IMR-90 (cell line): Measurements from ENCODE around the gene ZNF692. TPM values are rescaled to one million over a fixed set of nuclear protein-coding genes. Genes with fewer than 3 reads are reported as not detected.
A peak's percentile ranks its signal among the peaks of the same experiment; 100 is the strongest.

Experiments
- ATAC-seq: fragments of 200-7000 bp; cut with Tn5 transposase; 2 replicates; pipeline ENCODE4 v1.9.1; 2020; ENCODE audit warnings: low read depth, mild to moderate bottlenecking, moderate library complexity
- BruUV-seq: library from RNA; stranded (reverse); fragments of 400-500 nt; replicated peaks from 2 replicates; lab custom pipeline; 2021; lab: Mats Ljungman, UMichigan
- CTCF ChIA-PET: fragments of 300-600 bp; formaldehyde crosslinking; extraction: SDS; loops from one replicate; lab custom pipeline; 2021; ENCODE audit warnings: antibody characterized with exemption; lab: Yijun Ruan, JAX
- POLR2A ChIA-PET: fragments of 300-600 bp; sonication (Branson Sonifier 250); formaldehyde crosslinking; loops from one replicate; lab custom pipeline; 2022; ENCODE audit warnings: antibody characterized with exemption; ENCODE audit not compliant: unreplicated experiment; lab: Charles Lee
- DNase-seq: peaks from one replicate; pipeline ENCODE4 v3.0.0; 2013
- H2AFZ ChIP-seq: replicated peaks from 2 replicates; pipeline ENCODE3; 2013; ENCODE audit warnings: low read length, mild to moderate bottlenecking; ENCODE audit not compliant: poor library complexity
- H2AK5ac ChIP-seq: 2 replicates; pipeline ENCODE4 v1.6.1; 2013; ENCODE audit warnings: low read depth, low read length, inconsistent platforms
- H2AK9ac ChIP-seq: replicated peaks from 2 replicates; pipeline ENCODE3; 2013; ENCODE audit warnings: mild to moderate bottlenecking, low read depth, low read length, moderate library complexity; ENCODE audit not compliant: poor library complexity
- H2BK120ac ChIP-seq: 2 replicates; pipeline ENCODE4 v1.6.1; 2013; ENCODE audit warnings: low read depth, low read length, inconsistent platforms
- H2BK15ac ChIP-seq: 3 replicates; pipeline ENCODE4 v1.6.1; 2013; ENCODE audit warnings: low read depth, low read length, inconsistent platforms
- H2BK20ac ChIP-seq: 2 replicates; pipeline ENCODE4 v1.6.1; 2013; ENCODE audit warnings: low read depth, mild to moderate bottlenecking, inconsistent platforms, low read length, moderate library complexity
- H2BK5ac ChIP-seq: 2 replicates; pipeline ENCODE4 v1.6.1; 2013; ENCODE audit warnings: mild to moderate bottlenecking, low read depth, low read length, inconsistent platforms; ENCODE audit not compliant: poor library complexity, severe bottlenecking
- H3K14ac ChIP-seq: replicated peaks from 2 replicates; pipeline ENCODE4 v1.6.1; 2013; ENCODE audit warnings: low read depth, low read length, inconsistent platforms
- H3K18ac ChIP-seq: 2 replicates; pipeline ENCODE4 v1.6.1; 2013; ENCODE audit warnings: low read depth, low read length, control low read depth
- H3K23ac ChIP-seq: 2 replicates; pipeline ENCODE4 v1.6.1; 2013; ENCODE audit warnings: low read depth, low read length, inconsistent platforms
- H3K27ac ChIP-seq: 2 replicates; pipeline ENCODE4 v1.5.1; 2013; ENCODE audit warnings: mild to moderate bottlenecking, control low read depth, low read length; ENCODE audit not compliant: insufficient read depth
- H3K27me3 ChIP-seq: 2 replicates; pipeline ENCODE4 v1.6.1; 2013; ENCODE audit warnings: low read length; ENCODE audit not compliant: control insufficient read depth, insufficient read depth
- H3K36me3 ChIP-seq: 2 replicates; pipeline ENCODE4 v1.6.1; 2013; ENCODE audit warnings: low read length, mixed read lengths; ENCODE audit not compliant: control insufficient read depth, insufficient read depth
- H3K4ac ChIP-seq: 2 replicates; pipeline ENCODE4 v1.6.1; 2013; ENCODE audit warnings: low read depth, low read length, inconsistent platforms
- H3K4me1 ChIP-seq: 2 replicates; pipeline ENCODE4 v1.6.1; 2013; ENCODE audit warnings: low read length, mixed read lengths; ENCODE audit not compliant: control insufficient read depth, insufficient read depth
- H3K4me2 ChIP-seq: 2 replicates; pipeline ENCODE4 v1.6.1; 2013; ENCODE audit warnings: low read depth, mild to moderate bottlenecking, control low read depth, low read length, moderate library complexity
- H3K4me3 ChIP-seq: 2 replicates; pipeline ENCODE4 v1.5.1; 2013; ENCODE audit warnings: low read depth, mild to moderate bottlenecking, control low read depth, low read length, moderate library complexity; ENCODE audit not compliant: insufficient read depth
- H3K56ac ChIP-seq: 2 replicates; pipeline ENCODE4 v1.6.1; 2013; ENCODE audit warnings: low read length, inconsistent platforms; ENCODE audit not compliant: insufficient read depth; ENCODE audit errors: extremely low read depth
- H3K79me1 ChIP-seq, 2 experiments: 2 replicates each; pipeline ENCODE4 v1.6.1; 2013; ENCODE audit warnings: low read length in 2 of 2, inconsistent platforms in 1 of 2, low read depth in 1 of 2
- H3K9ac ChIP-seq: 2 replicates; pipeline ENCODE4 v1.6.1; 2013; ENCODE audit warnings: low read depth, low read length, control low read depth
- H3K9me1 ChIP-seq: 2 replicates; pipeline ENCODE4 v1.6.1; 2013; ENCODE audit warnings: low read length, inconsistent platforms; ENCODE audit not compliant: insufficient read depth
- H3K9me3 ChIP-seq: 2 replicates; pipeline ENCODE4 v1.6.1; 2013; ENCODE audit warnings: low read length; ENCODE audit not compliant: control insufficient read depth, insufficient read depth
- H4K20me1 ChIP-seq: 2 replicates; pipeline ENCODE4 v1.6.1; 2013; ENCODE audit warnings: low read length, inconsistent platforms; ENCODE audit not compliant: insufficient read depth
- H4K5ac ChIP-seq: 2 replicates; pipeline ENCODE4 v1.6.1; 2013; ENCODE audit warnings: mild to moderate bottlenecking, low read depth, low read length, control low read depth
- H4K8ac ChIP-seq, 2 experiments: 2 replicates each; pipeline ENCODE4 v1.6.1; 2013; ENCODE audit warnings: low read depth in 2 of 2, low read length in 2 of 2, control low read depth in 1 of 2, inconsistent platforms in 1 of 2
- H4K91ac ChIP-seq: 2 replicates; pipeline ENCODE4 v1.6.1; 2013; ENCODE audit warnings: low read depth, low read length, inconsistent platforms; ENCODE audit not compliant: insufficient read depth
- ELK1 ChIP-seq: fragments of 150-350 bp; IDR thresholded peaks from 2 replicates; pipeline ENCODE4 v1.6.1; 2016; ENCODE audit warnings: low read depth, mild to moderate bottlenecking, low read length, moderate library complexity, borderline replicate concordance
- MAFK ChIP-seq: IDR thresholded peaks from 2 replicates; pipeline ENCODE4 v1.6.1; 2012; ENCODE audit warnings: low read depth, low read length, improper control_type of control experiment
- MAZ ChIP-seq: IDR thresholded peaks from 2 replicates; pipeline ENCODE4 v1.6.1; 2012; ENCODE audit warnings: low read depth, mild to moderate bottlenecking, low read length, improper control_type of control experiment, moderate library complexity, borderline replicate concordance
- POLR2A ChIP-seq: IDR thresholded peaks from 2 replicates; pipeline ENCODE4 v1.6.1; 2012; ENCODE audit warnings: mild to moderate bottlenecking, low read depth, low read length
- RAD21 ChIP-seq: IDR thresholded peaks from 2 replicates; pipeline ENCODE4 v1.6.1; 2012; ENCODE audit warnings: low read length, improper control_type of control experiment
- WGBS, 2 experiments: methylation state at CpG; one replicate each; pipeline versions ENCODE4 v1.1.5 to v1.1.7; 2013; ENCODE audit warnings: missing lambda C conversion rate in 2 of 2; ENCODE audit not compliant: insufficient read length in 1 of 2; ENCODE audit errors: extremely low coverage in 2 of 2; 5-methylcytosine and 5-hydroxymethylcytosine counted together
- dilution Hi-C: fragments of 300-500 bp; cut with HindIII; formaldehyde crosslinking; loops from one replicate; pipeline ENCODE4 v1.14.3; 2018; ENCODE audit warnings: low sequenced_read_pairs; ENCODE audit not compliant: unreplicated experiment
- in situ Hi-C: fragments of 300-500 bp; cut with MboI; formaldehyde crosslinking; loops from 3 replicates; pipeline ENCODE4 v1.14.3; 2019; ENCODE audit warnings: low sequenced_read_pairs, inconsistent platforms, mixed read lengths
- intact Hi-C: fragments of 100-400 bp; cut with micrococcal nuclease; formaldehyde crosslinking; loops from 2 replicates; pipeline ENCODE4 v1.10.0; 2022
- polyA plus RNA-seq, 3 experiments: library from polyadenylated mRNA; depleted of rRNA; stranded (reverse); fragments of >200 nt; gene quantifications; 2 replicates each; pipeline ENCODE4 v1.2.3, GENCODE V29; 2012; ENCODE audit warnings: low replicate concordance in 1 of 3
- total RNA-seq: library from RNA; depleted of rRNA; stranded (reverse); fragments of >200 nt; gene quantifications from 2 replicates; pipeline ENCODE4 v1.2.3, GENCODE V29; 2012

ZNF692 gene
- total and polyA plus RNA-seq, 2 of the 4 experiments (the other 2 are of a cell fraction) = 7.3 to 50.4 TPM

GRCh38 chr1:248843687-248844086, 15.2 kb downstream of the ZNF692 start:
- H3K9me1 ChIP-seq = 0 out of 2 replicates have a peak, but pooled peaks cover 3% of the 10 kb centered on the region
- H2BK20ac ChIP-seq = no peak overlapping the region
- no peak overlapping the region for H4K91ac ChIP-seq
- H3K27me3 ChIP-seq = no peaks in the 10 kb centered on the region
- no peak overlapping the region for H2BK5ac ChIP-seq
- no peak overlapping the region for H2AFZ ChIP-seq
- ChIA-PET CTCF (no interaction called here), POLR2A (no interaction called here)
- no peaks in the 10 kb centered on the region for H3K9me3 ChIP-seq
- no peak overlapping the region for H3K4ac ChIP-seq
- dilution Hi-C loops = no loop called here
- H3K23ac ChIP-seq = no peak overlapping the region
- no CpG with 5 or more reads among the region's 3 CpGs for WGBS, 2 experiments
- H2AK5ac ChIP-seq = no peak overlapping the region
- H3K4me3 ChIP-seq = no peak overlapping the region
- no peak for ATAC-seq
- TF ChIP-seq MAFK (no peak), RAD21 (no peak), MAZ (no peak), ELK1 (no peak), POLR2A (no peak)
- H3K18ac ChIP-seq = no peak overlapping the region
- no peak overlapping the region for H4K5ac ChIP-seq
- H3K4me1 ChIP-seq = peaks cover 10% of the 10 kb centered on the region
- peaks cover 36 to 47% of the 10 kb centered on the region in 2 experiments for H3K79me1 ChIP-seq
- no peak overlapping the region for H2BK120ac ChIP-seq
- peak overlapping the region; percentile 76 for H2AK9ac ChIP-seq
- in situ Hi-C loops = no loop called here
- intact Hi-C loops = no loop called here
- no peak overlapping the region for H3K14ac ChIP-seq
- no peak overlapping the region for H3K4me2 ChIP-seq
- H2BK15ac ChIP-seq = no peak overlapping the region
- no peak overlapping the region for H3K27ac ChIP-seq
- peaks cover 33% of the 10 kb centered on the region for H3K36me3 ChIP-seq
- no peak overlapping the region for H4K8ac ChIP-seq
- no peak overlapping the region for H3K9ac ChIP-seq
- no peak overlapping the region for H3K56ac ChIP-seq
- H4K20me1 ChIP-seq = no peaks in the 10 kb centered on the region; the same call in 1 of the 2 replicates
- BruUV-seq = no TSS peak
- no peak for DNase-seq
